ENCODE data around the gene MAP1B.

The MAP1B gene

GRCh38 chr5:72231991-72232703, 124.9 kb downstream of the MAP1B start:
- DNase-seq, result no peak

DNA sequence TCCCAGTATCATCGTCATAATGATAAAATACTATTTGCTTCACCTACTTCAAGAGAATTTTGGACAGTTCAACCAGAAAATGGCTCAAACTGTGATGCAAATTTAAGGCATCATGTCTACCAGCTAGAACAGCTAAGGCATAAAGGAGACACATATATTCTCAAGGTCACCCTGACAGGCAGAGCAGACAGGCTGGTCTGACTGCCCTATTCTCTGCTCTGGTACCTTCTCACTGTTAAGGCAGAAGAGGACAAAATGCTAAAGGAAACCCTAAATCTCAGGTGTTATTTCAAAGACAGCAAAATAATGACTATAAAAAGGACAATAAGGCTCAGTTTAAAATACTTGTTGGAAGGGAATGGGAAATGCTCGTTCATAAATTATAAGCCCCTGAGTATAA, 125.6 kb downstream of the MAP1B start:
- DNase-seq, result no peak

- no peak for DNase-seq
Measured at GRCh38 chr5:72233835-72234234, 126.6 kb downstream of the MAP1B start.

DNA sequence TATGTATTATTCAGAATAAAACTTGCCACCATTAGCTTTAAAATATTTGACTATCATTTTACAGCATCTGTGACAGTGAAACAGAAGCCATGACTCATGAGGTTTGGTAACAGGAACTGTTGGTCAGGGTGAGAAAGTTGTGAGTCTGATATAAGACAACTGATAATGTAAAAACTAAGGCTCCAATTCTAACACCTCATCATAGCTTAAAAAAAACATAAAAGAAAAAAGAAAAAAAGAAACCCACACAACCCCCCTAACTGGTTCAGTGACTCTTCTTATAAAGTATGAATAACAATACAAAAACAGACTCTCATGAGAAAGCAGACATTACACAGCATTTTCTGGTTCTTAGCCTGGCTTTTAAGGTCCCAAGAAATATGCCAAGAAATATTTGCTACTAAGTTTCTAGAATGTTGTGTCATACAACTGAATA, 127.0 kb downstream of the MAP1B start:
- no peak for DNase-seq

DNA sequence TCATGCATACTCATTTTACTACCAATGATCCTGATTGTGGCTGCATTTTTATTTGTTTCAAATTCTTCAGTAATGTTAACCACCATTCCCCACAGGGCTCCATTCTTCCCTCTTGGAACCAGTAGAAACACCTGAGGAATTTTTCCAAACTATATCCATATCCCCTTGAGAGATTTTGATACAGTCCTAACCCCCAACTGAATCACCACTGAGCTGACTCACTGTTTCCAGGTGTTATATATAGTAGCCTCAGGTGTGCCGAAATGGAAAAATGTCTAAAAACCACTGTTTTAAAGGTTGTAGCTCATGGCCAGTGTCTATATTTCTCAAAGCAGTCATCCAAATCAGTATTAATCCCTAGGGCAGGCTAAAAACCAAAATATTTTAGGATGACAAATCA, 127.6 kb downstream of the MAP1B start:
- no peak for DNase-seq

GRCh38 chr5:72235725-72236124, 128.4 kb downstream of the MAP1B start:
- no peak for DNase-seq

GRCh38 chr5:72237415-72237814, 130.1 kb downstream of the MAP1B start:
- no peak for DNase-seq

GRCh38 chr5:72237879-72238278, 130.6 kb downstream of the MAP1B start:
- no peak for DNase-seq

GRCh38 chr5:72238712-72239445, 131.6 kb downstream of the MAP1B start:
- DNase-seq, result no peak

DNA sequence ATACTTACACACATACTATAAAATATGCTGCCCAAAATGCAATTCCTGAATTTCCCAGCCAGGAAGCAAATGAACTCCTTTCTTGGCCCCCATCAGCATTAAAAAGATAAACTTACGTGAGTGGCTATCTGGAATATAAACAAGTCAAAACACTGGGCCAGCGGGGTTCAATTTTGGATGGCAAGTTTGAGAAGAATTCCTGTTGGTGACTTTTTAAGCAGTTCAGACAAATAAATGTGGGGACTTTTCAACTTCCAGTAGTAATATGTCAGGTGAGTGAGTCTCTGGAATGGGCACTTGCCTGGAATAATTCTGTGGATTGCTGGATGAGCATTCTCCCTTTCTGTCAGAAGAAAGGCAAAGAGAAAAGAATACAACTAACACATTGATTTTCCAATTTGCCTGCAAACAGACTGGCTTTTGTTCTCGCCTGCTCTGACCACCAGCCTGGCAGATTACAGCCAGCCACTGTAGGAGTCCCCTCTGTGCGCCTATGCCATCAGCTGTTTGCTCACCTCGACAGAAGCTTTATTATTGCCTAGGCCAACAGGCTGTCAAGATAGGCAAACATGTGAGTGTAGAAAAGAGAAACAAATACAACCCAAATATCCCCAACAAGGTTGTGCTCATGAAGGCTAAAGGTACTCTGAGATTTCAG, 134.2 kb downstream of the MAP1B start:
- DNase-seq, result no peak

- no peak for DNase-seq
Measured at GRCh38 chr5:72242796-72243475, 135.7 kb downstream of the MAP1B start.

GRCh38 chr5:72243706-72244105, 136.4 kb downstream of the MAP1B start:
- DNase-seq, result no peak

GRCh38 chr5:72244862-72245371, 137.6 kb downstream of the MAP1B start:
- no peak for DNase-seq

DNA sequence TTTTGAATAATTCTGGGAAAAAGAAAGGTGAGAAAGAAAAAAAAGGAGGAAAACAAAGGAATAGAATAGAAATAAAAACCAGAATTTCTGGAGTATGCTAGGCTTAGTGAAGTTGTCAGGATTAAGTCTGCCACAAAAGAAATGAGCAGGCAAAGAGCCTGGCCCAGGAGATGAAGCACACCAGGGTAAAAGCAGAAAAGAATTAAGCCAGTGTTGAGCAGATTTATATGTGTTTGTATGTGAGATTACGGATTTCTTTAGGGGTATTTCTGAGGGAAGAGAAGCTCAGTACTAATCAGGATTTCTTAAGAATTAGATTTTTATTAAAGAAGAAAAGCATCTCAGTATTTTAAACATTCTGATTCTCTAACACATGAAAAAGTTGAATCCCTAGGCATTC, 138.3 kb downstream of the MAP1B start:
- no peak for DNase-seq

DNA sequence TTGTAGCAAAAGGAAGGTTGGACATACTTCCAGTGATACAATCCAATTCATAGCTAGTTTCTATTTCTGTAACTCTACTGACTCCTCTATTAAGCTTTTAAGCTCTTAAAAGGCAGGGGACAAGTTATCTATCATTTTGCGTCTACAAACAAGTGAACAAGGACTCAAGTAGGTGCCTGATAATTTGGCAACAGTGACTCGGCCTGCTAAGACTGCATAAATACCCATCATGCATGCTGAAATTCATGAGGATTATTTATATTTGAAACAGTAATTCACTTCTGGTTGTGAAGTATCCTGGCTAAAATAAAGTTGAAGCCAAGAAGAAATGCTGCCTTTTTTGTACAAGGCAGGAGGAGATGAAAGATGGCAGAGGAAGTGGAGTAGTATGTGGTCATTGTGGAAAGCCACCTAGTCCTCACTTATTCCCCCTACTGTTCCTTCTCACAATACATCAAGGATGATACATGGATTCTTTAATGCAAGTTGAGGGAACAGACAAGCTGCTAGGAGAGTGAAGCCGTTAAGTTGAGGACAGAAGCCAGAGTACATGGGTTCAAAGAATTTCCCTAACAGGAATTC, 138.8 kb downstream of the MAP1B start:
- DNase-seq, result no peak

- DNase-seq, result no peak
Measured at GRCh38 chr5:72246954-72247442, 139.7 kb downstream of the MAP1B start.

DNA sequence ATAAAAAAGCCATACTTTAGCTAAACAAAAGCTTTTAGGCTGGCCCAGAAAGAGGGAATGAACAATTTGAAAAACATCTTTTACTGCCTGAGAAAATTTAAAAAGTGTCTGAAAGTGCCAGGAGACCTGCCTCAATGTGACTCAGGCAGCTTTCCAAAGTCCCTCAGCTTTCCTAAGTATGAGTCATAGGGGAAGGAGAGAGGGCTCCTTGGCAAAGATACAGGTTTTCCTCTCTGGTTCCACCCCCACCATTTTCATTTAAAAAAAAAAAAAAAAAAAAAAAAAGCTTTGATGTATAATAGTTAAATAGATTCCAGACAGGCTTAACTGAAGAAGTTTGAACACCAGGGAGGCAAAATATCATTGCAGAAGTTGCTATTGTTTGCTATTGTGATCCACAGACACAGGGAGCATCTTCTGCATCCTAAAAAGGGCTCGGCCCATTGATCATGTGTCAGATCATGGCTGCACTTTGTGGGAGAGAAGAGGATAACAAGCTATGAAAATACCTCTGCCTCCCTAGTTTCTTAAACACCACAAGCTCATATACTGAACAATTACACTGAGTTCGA, 141.2 kb downstream of the MAP1B start:
- DNase-seq, result no peak

DNA sequence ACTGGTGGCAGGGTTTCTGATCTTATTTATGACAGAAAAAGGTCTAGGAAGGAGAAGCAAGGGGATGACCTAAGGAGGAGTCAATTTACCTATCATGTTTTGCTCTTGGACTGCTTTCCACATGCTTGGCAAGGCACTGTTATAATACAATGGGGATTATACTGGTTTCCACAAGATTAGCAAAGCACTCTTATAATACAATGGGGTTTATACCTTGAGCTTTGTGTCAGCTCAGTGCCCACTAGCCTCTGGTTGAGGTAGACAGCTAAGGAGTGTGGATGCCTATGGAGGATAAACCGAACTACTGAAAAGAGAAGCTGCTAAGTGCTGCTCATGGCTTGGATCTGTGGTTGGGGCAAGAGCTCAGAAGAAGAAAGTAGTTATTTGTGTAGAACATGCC, 144.1 kb downstream of the MAP1B start:
- no peak for DNase-seq

DNA sequence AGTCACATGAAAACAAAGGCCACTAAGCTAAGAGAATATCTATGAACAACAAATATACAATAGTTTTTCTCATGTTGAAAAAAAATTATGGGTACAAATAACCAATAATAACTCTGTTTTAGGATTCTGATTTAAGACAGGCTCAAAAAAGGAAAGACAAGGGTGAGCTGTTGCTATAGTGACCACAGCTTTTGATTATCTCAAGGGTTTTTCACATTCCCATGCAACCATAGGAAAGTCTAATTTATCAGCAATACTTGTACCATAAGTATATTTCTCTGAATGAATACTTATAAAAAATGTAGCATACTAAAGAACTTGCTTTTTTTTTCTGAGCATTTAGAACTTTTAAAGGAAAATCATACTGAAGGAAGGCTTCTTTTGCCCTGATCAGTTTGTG, 144.7 kb downstream of the MAP1B start:
- no peak for DNase-seq

- DNase-seq, result no peak
Measured at GRCh38 chr5:72252574-72253155, 145.4 kb downstream of the MAP1B start.

DNA sequence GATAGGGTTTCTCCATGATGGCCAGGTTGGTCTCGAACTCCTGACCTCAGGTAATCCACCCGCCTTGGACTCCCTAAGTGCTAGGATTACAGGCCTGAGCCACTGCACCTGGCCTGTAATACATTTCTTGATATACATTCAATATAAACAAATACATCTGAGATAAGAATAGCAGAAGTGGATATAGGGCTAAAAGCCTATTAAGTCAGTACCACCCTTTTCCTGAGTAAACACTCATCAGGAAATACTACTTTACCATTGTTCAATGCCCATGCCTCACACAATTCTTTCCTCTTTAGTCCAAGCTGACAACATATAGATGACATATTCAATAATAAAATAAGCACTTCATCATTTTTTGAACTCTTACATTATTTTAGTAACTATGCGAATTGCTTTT, 148.0 kb downstream of the MAP1B start:
- DNase-seq, result no peak

GRCh38 chr5:72255670-72256069, 148.4 kb downstream of the MAP1B start:
- DNase-seq, result no peak

All from activated CD8-positive, alpha-beta memory T cell treated with anti-CD3 and anti-CD28 coated beads for 24 hours (primary cell).